ENCODE data around the gene IQCE.

The IQCE gene, protein sequence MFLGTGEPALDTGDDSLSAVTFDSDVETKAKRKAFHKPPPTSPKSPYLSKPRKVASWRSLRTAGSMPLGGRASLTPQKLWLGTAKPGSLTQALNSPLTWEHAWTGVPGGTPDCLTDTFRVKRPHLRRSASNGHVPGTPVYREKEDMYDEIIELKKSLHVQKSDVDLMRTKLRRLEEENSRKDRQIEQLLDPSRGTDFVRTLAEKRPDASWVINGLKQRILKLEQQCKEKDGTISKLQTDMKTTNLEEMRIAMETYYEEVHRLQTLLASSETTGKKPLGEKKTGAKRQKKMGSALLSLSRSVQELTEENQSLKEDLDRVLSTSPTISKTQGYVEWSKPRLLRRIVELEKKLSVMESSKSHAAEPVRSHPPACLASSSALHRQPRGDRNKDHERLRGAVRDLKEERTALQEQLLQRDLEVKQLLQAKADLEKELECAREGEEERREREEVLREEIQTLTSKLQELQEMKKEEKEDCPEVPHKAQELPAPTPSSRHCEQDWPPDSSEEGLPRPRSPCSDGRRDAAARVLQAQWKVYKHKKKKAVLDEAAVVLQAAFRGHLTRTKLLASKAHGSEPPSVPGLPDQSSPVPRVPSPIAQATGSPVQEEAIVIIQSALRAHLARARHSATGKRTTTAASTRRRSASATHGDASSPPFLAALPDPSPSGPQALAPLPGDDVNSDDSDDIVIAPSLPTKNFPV

DNA sequence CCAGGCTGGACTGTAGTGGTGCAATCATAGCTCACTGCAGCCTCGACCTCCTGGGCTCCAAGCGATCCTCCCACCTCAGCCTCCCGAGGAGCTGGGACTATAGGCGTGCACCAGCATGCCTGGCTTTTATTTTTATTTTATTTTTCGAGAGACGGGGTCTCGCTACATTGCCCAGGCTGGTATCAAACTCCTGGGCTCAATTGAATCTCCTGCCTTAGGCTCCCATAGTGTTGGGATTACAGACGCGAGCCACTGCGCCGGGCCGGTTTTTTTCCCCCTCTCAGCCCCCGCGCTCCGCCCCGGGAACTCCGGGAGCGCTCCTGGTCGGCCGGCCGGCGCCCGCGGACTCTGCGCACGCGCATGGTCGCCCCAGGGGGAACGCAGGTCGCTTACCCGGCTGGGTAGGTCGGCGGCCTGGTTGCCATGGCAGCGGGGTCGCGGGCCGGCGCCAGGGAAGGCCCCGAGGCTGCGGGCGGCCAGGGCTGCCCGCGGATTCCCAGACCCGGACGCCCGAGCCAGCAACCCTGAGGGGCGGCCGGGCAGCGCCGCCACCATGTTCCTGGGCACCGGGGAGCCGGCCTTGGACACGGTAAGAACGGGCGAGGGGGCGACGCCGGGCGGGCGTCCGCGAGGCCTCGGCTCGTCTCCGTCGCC is at the start of gene IQCE:
TSS of gene IQCE (plus strand) at position 351 of the 654 bp plus-strand sequence. CDS start at position 554, 203 bp downstream.
- DNase-seq (ENCODE audit: low read depth in 2 of 2): peak; percentile 80

DNA sequence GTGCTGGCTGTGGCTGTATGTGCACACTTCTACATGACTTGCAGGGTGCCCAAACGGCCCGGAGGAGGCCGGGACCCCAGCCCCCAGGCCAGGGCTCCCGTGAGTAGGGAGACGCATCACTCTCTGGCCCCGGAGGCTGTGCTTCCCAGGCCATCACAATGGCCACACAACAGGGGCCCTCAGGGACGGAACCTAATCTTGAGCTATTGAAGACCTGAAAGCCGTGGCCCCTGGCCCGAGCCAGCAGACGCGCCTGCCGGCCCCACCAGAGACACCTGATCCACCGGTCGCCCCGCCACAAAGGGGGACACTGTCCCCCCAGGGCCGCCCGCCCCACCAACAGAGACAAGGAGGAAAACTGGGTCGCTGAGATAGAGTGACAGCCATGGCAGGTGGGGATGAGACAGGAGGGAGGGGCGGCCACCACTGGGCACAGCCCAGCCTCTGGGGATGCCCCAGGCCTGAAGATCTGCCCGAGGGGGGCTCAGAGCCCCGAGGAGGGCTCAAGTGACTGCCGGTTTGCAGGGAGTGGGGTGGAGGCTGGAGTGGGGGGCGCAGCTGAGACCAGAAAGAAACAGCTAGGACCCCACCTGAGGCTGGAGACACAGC is 49.4 kb upstream of the IQCE start:
- no peak for DNase-seq (ENCODE audit: low read depth in 2 of 2)

DNA sequence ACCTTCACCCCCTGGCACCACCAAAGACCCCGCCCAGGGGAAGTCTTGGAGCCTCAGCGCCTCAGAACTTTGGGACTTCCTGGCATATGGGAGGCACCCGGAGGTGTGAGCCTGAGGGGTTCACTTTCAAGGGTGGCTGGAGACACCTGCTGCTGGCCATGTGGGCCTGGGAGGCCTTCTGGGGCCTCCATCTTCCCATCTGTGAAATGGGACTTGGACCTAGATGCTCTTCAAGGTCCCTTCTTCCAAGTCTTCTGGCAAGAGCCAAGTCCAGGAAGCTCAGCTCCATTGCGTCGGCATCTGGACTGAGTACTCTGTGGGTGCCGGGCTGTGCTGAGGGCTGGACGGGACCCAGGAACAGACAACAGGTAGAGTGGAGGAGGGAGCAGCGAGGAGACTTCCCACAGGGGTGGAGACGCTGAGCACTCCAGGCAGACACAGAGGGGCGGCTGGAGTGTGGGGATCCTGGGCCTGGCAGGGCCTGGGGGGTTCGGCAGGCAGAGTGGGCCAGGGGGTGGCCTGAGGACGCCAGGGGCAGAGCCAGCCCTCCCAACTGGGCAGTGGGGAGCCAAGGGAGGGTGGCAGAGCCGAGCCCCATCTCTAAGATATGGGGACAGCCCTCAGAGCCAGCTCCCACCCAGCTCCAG is 48.5 kb upstream of the IQCE start:
- no peak for DNase-seq (ENCODE audit: low read depth in 2 of 2)

DNA sequence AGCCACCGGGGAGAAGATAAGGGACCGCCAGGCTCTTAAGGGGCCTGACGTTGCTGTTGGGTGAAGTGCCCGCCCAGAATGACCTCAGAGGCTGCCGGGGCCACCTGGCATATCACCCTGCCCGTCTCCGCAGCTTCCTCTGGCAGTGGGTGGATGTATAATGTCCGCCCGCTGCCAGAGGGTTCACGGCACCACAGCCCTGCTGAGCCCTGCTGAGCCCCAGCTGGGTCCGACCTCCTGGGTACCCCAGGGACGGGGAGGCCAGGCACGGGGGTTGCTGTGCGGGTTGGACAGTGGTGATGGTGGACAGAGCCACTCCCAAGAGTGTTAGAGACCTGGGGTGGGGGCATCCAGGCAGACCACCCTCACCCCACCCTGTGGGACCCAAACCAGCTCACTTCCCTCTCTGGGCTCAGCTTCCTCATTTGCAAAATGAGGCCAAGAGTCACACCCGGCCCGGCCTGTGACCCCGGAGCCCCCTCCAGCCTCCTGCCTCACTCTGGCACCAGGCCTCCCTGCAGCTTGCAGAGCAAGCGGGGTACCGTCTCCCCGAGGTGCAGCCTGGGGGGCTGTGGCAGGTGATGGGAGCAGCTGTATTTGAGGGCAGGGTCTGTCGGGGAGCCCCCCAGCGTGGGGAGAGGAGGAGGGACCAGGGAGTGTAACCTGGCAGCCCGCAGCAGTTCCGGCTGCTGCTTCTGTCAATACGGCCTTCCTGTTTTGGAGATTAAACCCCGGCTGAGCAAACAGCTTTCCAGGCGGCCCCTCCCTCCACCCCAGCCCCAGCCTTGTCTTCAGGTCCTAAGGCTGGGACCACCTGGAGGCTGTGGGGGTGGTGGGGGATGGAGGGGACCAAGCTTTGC is 47.6 kb upstream of the IQCE start:
- DNase-seq (ENCODE audit: low read depth in 2 of 2): no peak

DNA sequence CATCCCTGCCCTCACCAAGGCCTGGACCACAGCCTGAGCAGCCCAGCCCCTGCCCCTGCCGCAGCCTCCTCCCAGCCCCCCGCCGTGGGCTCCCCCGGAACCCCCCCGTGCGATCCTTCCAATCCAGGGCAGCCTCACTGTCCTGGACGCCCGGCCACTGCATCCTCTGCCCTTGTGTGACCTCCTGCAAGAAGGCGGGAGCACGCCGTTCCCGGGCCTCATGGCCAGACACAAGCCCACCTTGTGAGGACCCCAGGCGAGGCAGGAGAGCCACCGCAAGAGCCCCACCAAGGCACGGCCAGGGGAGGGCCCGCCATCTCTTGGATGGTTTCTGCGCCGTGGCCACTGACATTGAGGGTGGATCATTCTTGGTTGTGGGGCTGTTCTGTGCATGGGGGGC is 47.0 kb upstream of the IQCE start:
- no peak for DNase-seq (ENCODE audit: low read depth in 2 of 2)

DNA sequence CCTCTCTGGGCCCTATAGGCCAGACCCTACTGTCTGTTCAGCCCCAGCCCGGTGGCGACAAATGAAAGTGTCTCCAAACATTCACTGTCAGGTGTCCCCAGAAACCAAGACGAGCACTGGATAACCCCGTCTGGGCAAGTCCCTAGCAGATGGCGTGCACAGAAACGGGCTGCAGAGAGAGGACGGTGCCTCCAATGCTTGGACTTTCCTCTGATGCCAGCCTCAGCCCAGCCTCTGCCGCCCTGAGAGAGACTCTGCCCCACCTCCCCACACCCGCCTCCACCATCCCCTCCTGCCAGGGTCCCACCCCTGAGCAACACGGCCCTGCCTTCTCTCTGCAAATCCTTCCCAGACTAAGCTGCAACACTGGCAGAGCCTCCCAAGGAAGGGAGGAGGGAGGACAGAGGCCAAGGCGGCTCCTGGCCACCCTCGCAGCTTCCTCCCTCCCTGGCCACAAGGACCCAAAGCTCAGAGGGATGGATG is 46.6 kb upstream of the IQCE start:
- DNase-seq (ENCODE audit: low read depth in 2 of 2): no peak

DNA sequence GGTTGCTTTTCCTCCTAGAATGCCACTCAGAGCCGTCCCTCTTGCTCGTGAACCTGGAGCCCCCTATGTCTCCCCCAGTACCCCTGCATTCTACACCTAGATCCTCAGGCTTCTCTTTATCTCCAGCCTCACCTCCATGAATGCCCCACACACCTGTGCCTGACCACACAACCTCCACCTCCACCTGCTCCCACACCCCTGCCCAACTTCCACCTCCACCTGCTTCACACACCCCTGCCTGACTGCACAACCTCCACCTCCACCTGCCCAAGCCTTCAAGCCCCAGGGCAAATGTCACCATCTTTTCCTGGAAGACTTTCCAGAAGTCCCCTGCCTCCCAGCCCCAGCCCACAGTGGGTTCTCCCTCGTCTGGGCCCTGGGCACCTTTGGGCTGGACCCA is 46.1 kb upstream of the IQCE start:
- DNase-seq (ENCODE audit: low read depth in 2 of 2): no peak

DNA sequence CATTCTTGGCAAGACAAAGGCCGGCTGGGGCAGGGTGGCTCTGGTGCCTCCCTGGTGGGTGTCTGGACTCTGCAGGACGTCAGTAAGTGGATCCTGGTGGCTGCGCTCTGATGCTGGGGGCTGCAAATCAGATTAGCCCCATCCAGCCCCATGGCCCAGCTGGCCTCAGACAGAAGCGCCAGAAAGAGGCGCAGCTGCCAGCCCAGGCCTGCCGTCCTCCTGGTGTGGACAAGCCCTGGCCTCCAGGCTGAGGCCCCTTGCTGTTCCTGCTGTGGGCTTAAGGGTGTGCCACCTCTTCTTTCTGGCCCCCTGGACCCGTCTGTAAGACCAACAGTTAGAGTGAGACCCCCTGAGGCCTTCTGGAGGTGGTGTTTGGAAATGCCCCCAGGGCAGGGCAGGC is 45.1 kb upstream of the IQCE start:
- DNase-seq (ENCODE audit: low read depth in 2 of 2): no peak

DNA sequence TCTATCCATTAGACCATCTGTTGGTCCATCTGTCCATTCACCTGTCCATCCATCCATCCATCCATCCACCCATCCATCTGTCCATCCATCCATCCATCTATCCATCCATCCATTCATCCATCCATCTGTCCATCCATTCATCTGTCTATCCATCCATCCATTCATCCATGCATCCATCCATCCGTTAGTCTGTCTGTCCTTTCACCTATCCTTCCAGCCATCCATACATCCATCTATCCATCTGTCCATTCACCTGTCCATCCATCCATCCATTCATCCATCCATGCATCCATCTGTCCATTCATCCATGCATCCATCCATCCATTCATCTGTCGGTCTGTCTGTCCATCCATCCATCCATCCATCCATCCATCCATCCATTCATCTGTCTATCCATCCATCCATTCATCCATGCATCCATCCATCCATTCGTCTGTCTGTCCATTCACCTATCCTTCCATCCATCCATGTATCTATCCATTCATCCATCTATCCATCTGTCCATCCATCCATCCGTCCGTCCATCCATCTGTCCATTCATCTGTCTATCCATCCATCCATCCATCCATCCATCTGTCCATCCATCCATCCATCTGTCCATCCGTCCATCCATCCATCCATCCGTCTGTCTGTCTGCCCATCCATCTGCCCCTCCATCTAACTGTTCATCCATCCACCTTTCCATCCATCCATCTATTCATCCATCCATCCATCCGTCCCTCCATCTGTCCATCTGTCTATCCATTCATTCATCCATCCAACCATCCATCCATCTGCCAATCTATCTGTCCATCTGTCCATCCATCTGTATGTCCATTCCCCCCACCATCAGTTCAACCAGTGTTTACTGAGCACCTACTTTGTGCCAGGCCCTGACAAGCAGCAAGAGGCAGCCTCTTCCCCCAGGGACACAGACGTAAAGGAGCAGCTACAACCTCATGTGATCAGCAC is 44.0 kb upstream of the IQCE start:
- no peak for DNase-seq (ENCODE audit: low read depth in 2 of 2)

DNA sequence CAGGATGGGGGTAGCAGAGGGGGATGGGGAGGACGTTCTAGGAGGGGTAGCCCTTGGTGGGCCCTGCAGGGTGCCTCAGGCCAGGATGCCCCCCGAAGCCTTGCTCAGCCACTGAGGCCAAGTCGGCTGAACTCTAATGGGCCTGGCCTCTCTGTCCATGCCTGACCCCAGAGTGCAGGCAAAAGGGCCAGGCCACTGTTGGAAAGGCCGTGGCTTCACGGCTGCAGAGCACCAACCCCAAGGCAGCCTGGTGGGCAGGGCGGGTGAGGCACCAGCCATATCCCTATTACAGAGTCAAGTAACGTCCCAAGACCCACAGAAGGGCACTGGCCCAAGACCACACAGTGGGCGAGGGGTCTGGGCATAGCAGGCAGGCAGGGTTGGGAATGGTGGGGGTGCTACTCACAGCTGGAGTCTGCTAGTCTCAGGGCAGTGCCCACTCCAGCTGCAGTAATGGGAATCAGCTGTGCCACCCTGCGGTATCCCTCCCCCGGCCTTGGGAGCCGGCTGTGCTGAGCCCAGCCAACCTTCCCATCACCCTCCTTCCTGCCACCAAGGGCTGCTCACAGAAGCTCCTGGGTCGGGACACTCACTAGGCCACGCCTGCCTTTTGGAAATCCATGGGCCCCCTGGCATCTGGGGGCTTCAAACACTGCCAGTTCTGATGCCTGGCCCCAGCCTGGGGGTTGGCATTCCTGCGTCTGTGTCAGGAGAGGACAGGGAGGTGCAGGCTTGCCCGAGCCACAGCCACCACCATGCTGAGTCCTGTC is 43.2 kb upstream of the IQCE start:
- no peak for DNase-seq (ENCODE audit: low read depth in 2 of 2)

DNA sequence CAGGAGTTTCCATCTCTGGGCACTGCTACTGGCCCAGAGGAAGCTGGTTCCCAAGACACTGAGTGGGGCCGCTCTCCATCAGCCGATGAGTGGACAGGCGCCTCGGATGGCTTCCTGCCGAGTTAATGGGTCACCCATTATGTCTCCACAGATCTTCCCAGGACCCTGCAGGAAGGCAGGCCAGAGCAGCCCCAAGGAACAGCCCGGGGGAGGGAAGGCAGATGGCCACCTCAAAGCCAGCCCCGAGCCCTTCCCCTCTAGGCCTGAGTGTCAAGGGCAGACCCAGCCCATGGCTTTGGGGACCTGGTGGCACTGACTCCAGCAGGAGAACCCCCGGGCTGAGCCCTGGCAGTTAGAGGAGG is 42.6 kb upstream of the IQCE start:
- DNase-seq (ENCODE audit: low read depth in 2 of 2): no peak

DNA sequence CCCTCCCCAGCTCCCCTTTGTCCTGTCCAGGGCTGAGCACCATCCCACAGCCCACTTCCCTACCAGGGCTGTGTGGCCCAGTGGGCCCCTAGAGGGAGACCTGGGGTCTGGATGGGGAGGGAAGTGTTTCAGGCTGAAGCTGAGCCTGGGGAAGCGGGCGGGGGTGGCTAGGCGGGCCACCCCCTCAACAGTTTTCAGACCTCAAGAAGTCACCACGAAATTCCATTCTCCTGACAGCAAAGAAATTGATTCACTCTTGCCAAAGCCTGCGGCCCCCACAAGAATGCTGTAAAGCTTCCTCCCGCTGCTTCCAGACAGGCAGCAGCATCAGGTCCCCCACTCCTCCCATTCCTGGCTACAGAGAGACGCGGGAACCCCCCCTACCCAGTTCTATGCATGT is 41.8 kb upstream of the IQCE start:
- DNase-seq (ENCODE audit: low read depth in 2 of 2): no peak

DNA sequence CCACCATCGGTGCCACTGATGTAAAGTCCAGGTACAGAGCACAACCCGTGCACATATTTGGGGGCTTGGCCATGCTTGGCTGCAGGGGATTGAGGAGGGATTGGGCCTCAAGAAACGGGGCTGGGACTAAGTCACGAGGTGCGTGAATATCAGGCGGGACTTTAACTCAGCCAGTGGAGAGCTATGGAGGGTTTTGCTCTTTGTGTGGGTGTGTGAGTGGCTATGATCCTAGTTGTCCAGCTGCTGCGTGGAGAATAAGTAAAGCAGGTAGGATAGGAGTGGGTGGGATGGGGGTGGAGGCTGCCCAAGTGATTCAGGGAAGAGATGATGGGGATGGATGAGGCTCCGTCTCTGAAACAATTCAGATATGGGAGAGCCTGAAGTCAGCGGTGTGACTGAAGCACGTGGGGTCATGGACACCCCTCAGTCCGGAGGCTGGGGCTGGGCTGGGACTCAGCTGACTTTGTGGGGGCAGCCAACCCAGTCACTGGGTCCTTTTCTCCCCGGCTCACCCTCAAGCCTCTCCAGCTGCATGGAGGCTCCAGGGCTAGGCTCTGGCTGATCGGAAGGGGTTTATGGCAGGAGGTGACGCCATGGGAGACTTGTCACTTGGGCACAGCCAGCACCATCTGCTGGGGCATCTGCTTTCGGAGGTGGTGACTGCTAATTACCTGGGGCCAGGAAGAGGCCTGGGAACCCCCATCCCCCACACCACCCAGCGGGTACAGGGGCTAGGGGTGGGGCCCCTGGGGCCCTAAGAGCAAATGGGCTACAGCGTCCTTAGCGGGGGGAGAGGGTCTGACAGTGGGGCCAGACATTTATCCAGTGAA is 40.9 kb upstream of the IQCE start:
- DNase-seq (ENCODE audit: low read depth in 2 of 2): no peak

DNA sequence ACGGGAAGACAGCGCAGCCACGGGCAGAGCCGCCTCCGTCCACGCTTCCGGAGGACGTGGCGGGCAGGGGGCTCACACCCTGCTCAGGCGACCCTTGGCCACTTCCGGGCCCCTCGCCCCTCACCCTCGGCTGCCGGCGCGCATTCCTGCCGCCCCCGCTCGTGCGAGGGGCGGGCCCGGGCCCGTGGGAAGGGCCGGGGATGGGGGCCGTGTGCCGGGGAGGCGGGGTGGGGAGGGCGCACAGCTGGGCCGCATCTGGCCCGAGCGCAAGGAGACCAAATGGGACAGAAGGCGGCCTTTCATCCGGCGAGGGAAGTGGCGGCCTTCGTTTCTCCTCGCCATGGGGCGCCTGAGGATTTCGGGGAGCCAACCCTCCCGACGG is 40.1 kb upstream of the IQCE start:
- DNase-seq (ENCODE audit: low read depth in 2 of 2): no peak

DNA sequence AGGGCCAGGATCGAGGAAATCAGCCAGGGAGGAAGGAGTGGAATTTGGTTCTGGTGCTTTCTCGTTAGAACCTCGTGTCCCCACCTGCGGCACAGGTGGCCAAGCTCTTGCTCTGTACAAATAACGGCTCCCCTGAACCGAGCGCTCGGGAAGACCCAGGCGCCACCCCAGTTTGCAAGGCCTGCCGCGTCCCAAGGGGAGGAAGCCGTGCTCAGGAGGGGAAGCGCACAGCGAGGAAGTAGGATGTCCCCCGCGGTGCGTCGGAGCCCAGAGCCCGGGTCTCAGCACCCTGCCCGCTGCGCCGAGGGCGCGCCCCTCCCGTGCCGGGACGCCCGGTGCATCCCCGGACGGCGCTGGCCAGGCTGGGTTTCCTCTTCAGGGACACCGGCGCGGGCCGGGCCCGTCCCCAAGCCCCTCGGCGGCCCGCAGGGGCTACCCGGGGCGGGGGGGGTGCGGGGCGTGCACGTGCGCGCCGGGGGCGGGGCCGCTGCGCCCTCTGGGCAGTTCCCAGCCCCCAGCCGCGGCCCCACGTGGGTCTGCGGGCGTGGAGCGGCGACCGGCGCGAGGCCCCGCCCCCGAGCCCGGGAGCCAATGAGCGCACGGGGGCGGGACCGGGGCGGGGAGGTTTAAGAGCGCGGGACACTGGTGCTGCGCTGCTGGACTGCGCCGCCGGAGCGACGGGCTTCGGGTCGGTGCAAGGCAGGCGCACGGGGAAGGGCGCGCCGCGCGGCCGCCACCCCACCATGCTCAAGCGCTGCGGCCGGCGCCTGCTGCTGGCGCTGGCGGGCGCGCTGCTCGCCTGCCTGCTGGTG is 39.5 kb upstream of the IQCE start, which contains the start of gene LFNG:
TSS of gene LFNG (plus strand) at position 656 of the 812 bp plus-strand sequence. CDS start at position 744, 88 bp downstream.
- peak; percentile 68 to 80 for DNase-seq (ENCODE audit: low read depth in 2 of 2)

DNA sequence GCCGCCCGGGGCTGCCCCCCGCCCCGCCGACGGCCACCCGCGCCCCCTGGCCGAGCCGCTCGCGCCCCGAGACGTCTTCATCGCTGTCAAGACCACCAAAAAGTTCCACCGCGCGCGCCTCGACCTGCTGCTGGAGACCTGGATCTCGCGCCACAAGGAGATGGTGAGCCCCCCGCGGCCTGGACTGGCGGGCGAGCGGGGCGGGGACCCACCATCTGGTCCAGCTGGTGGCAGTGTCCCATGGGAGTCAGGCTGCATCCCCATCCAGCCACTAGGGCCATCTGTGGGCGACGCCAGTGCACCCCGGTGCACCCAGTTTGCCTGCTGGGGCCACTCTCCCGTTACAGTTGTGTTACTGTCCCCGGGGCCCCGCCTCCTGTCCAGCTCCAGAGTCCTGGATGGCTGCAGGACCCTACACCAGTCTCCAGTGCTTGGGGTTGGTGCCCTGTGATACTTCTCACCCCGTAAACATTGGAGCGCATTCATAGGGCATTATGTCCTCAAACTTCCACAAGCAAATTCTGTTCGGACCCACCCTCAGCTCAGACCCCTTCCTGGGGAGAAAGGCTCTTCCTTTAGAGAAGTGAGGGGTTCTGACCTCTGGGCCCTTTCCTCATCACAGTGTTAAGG is 38.5 kb upstream of the IQCE start:
- no peak for DNase-seq (ENCODE audit: low read depth in 2 of 2)

Data from stimulated activated CD8-positive, alpha-beta memory T cell treated with anti-CD3 and anti-CD28 coated beads, Interleukin-15, amount 100 ng/mL, for 4 hours (primary cell).